NOMO-1 treated with DMSO at 0.1 percent for 48 hours (cell line): Measurements from ENCODE around the gene UFD1.

Experiments
- DNase-seq: peaks from one replicate; lab custom pipeline; 2025; ENCODE audit not compliant: unreplicated experiment; lab: John Stamatoyannopoulos, UW

UFD1 gene

DNA sequence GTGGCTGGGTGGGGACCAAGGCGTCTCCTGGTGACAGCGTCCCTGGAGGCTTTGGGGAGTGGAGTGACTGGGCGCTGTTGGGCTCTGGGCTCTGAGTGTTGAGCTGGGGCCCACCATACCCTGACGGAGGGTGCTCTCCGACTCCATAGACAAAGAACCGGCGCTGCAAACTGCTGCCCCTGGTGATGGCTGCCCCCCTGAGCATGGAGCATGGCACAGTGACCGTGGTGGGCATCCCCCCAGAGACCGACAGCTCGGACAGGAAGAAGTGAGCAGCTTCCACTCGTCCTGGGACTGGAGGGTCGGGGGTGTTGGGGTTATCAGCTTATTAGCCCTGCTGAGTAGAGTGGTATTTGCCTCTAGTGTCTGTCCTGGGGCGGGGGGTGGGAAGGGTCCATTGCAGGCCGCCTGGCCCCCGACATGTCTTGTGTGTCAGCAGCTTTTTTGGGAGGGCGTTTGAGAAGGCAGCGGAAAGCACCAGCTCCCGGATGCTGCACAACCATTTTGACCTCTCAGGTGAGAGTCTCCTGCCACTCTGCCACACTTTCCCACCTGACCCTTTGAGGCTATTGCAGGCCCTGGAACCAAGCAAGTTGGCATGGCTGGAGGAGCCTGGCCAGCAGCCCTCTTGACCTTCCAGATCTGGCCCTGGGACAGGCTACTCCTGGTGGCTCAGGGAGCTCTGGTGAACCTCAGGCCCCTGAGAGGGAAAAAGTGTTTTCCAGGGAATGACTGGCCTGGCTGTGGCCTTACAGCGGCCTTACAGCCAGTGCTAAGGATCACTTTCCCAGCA lies 37.6 kb upstream of the UFD1 start:
- no peak for DNase-seq

DNA sequence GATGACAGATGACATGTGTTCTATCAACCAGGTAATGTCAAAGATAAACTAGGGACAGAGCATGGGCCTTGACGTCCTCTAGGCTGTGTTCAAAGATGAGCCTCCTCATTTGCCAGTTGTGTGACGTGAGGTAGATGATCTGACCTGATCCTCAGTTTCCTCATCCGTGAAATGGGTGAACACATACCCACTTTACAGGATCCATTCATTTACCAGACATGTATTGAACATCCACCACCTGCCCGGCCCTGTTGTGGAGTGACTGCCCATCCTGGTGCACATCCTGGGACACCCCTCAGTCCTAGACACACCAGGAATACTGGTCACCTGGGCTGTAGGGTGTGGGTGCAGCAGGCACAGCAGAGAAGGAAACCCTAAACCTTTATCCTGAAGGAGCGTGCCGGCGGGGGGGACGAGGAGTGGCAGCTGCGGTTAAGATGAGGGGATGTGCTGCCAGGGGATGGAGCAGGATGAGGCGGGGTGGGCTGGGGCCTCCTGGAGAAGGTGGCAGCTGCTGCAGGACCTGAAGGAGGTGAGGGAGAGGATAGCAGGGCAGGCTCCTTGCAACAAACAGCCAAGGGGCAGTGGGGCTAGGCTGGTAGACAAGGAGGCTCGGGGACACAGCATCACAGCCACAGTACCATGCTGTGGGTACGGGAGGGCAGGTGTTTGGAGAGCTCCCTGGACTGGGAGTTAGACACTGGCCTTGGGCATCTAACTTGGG lies 36.8 kb upstream of the UFD1 start:
- no peak for DNase-seq

DNA sequence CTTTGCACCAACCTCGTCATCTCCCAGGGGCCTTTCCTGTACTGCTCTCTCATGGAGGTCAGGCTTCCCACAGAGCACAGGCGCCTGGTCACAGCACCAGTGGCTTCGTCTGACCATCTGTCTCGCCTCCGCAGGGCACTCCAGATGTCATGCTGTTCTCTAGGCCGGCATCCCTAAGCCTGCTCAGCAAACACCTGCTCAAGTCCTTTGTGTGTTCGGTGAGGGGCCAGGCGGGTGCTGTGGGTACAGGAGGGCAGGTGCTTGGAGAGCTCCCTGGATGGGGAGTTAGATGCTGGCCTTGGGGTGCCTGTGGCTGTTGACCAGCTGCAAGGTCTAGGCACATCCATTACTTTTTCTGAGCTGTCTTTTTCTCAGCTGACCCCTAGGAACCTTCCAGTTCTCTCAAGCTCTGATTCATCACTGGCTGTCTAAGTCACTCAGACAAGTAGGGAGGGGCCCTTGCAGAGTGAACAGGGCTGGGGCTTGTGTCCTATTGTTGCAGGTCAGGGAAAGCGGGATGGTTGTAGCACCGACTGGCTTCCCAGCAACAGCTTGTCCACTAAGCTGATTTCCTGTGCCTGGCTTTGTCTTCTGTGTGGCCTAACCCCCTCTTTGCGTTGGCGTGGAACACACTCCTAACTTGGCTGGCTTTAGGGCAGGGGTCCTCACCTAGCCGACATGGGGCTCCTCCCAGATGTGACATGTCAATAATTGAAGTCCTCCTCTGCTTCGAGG lies 36.0 kb upstream of the UFD1 start:
- DNase-seq, result no peak

DNA sequence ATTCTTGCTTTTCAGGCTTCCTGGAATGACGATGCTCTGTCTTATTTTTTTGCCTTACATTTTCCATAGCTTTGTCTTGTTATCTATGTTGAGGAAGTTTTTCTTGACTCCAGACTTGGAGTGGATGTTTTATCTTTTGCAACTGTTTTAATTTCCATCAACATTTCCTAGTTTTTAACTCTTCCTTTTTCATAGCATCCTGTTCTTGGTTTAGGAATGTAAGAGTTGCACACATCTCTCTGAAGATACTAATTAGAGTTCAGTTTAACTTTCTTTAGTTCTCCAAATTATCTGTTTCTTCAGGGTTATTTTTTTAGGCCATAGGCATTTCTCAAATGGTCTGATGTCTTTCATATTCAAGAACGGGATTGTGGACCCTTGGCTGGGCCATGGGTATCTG lies 34.8 kb upstream of the UFD1 start:
- no peak for DNase-seq

DNA sequence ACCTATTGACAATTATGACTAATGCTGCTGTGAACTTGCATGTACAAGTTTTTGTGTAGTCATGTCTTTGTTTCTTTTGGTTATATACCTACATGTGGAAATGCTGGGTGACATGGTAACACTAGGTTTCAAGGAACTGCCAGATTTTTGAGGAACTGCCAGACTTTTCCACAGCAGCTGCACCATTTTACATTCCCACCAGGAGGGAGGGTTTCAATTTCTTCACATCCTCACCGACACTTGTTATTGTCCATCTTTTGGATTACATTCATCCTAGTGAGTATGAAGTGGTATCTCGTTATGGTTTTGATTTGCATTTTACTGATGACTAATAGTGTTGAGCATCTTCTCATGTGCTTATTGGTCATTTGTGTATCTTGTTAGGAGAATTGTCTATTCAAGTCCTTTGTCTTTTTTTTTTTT lies 31.9 kb upstream of the UFD1 start:
- no peak for DNase-seq

DNA sequence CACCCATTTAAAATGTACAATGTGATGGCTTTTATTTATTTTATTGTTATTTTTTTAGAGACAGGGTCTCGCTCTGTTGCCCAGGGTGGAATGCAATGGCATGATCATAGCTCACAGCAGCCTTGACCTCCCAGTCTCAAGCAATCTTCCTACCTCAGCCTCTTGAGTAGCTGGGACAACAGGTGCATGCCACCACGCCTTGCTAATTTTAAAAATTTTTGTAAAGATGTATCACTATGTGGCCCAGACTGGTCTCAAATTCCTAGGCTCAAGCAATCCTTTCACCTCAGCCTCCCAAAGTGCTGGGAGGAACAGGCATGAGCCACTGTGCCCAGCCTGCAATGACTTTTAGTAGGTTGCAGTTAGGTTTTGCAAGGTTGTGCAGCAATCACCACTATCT lies 30.9 kb upstream of the UFD1 start:
- no peak for DNase-seq

- no peak for DNase-seq
Measured at GRCh38 chr22:19509191-19509590, 30.2 kb upstream of the UFD1 start.

- DNase-seq, result no peak
Measured at GRCh38 chr22:19508024-19508776, 29.2 kb upstream of the UFD1 start.

- no peak for DNase-seq
Measured at GRCh38 chr22:19507534-19507861, 28.5 kb upstream of the UFD1 start.

GRCh38 chr22:19506212-19506611 lies 27.2 kb upstream of the UFD1 start:
- DNase-seq, result no peak

GRCh38 chr22:19505735-19506126 lies 26.7 kb upstream of the UFD1 start:
- DNase-seq, result no peak

DNA sequence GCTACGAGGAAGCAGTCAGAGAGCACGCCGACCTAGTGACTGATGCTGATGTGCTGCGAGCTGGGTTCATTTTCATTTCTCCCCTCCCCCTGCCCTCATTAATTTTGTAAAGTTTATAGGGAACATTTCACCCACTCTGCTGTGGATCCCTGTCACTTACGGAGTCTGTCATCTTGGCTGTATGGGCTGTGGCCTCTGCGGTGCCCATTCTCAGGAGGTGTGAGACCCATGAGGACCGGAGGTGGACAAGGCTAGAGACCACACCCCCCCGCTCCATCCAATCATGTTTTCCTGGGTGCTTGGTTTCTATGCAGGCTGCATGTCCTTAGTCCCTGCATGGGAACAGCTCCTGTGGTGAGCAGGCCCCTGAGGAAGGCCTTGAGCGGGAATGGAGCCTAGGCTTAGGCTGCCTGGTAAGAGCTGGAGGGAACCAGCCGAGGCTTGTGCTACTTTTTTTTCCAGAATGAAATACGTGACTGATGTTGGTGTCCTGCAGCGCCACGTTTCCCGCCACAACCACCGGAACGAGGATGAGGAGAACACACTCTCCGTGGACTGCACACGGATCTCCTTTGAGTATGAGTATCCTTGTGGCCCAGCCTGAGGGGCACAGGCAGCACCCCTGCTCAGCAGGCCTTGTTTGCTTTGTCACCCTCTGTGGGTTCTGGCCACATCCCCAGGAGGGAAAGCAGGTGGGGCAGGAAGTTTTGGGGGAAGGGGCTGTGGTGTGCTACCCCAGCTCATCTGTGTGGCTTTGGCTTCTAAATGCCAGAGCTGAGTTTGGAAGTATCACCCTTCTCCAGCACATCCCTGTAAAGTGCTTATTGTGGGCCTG lies 26.1 kb upstream of the UFD1 start:
- DNase-seq, result no peak

GRCh38 chr22:19503869-19504268 lies 24.9 kb upstream of the UFD1 start:
- DNase-seq, result no peak

DNA sequence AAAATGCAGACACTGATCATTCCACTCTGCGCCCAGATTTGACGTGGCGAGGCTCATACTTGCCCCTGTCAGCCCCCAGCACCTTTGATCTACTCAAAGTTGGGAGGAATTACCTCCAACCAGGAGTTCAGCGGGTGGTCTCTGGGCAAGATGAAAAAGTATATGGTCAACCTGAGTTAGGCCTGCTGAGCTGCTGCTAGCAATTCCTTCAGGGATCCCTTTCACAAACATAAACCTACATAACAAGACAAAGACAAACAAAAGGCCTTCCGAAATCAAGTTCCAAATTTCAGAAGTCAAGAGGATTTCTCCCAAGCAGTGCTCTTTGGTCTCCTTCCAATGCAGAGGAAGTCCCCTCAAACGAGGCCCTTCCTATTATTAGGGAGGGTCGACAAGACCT lies 24.4 kb upstream of the UFD1 start:
- no peak for DNase-seq

- DNase-seq, result no peak
Measured at GRCh38 chr22:19501897-19502447, 23.0 kb upstream of the UFD1 start.

- DNase-seq, result no peak
Measured at GRCh38 chr22:19499880-19500242, 20.9 kb upstream of the UFD1 start.

DNA sequence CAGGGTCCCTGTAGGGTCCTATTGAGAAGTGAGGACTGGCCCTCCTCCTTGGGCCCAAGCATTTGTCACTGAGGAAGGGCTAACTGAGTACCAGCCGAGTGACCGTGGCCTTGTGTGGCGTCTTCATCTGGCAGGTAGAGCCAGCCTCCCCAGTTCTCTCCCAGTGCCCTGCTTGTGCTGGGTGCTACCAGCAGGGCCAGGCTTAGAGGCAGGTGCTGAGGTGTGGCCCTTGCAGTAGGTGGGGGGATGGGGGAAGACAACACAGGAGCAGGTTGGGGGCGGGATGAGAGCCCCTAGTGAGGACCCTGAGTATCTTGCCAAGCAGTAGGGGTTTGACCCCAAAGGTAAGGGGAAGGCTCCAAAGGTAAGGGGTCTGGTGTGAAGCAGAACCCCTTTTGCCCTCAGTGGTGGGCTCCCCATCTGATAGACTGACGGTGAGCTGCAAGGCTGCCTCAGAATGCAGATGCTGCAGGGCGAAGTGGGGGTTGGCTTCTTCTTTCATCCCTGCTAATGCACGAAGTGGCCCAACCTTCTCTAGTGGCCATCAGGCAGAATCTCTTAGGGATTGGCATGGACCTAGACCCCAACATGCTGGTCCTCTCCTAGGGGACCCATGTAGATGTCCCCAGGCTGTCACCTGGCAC lies 20.4 kb upstream of the UFD1 start:
- no peak for DNase-seq

DNA sequence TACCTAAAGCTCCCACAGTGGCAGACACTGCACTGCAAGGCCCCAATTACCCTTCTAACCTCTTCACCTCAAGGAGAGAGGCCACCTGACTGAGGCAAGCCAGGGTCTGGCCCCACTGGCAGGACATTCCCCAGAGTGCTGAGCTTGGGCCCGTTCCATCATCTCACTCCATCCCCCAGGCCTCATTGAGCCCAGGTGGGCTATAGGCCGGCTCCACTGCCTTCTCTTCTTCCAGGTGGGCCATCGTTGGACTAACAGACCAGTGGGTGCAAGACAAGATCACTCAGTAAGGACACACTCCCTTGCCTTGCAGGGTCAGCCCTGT lies 19.8 kb upstream of the UFD1 start:
- DNase-seq, result no peak

DNA sequence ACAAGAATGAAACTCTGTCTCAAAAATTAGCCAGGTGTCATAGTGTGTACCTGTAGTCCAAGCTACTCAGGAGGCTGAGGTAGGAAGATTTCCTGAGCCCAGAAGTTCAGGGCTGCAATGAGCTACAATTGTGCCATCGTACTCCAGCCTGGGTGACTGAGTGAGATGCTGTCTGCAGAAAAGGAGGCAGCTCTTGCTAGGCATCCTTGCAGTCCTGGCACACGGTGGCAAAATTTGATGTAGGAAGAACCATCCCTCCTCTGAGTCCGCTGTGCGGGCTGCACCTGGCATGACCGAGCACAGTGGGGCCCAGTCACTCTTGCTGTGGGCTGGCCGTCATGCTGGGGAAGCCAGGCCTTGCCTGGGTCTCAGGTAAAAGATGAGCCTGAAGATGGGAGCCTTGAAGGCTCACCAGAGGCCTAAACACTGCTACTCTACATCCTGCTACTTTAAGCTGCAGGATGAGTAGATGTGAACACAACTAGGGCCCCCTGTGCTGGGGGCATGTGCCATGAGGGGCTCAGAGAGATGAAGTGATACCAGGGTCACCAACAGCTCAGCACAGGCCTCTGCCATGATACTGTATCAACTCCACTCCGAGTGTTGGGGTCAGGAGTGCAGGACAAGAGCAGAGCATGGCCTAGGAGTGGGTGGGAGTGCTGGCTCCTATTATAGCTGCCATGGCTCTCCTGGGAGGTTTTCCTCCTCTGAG lies 19.3 kb upstream of the UFD1 start:
- no peak for DNase-seq
